HG02981 (cell line): Measurements from ENCODE around the gene TUBA3D.
"Not testable (repeated sequence)": the region's sequence is repeated elsewhere in the genome, so short reads cannot be mapped to it uniquely, and the experiment has no call there.

Experiments
- ATAC-seq: cut with Tn5 transposase; IDR thresholded peaks from one replicate; pipeline ENCODE4 v1.9.1; 2021; ENCODE audit warnings: mild to moderate bottlenecking, moderate library complexity; ENCODE audit not compliant: unreplicated experiment

TUBA3D gene

GRCh38 chr2:131475831-131476230 lies at the start of gene TUBA3D:
TUBA3D (plus strand) TSS chr2:131476119; CDS start chr2:131476200, 81 bp downstream.
- no peak for ATAC-seq

DNA sequence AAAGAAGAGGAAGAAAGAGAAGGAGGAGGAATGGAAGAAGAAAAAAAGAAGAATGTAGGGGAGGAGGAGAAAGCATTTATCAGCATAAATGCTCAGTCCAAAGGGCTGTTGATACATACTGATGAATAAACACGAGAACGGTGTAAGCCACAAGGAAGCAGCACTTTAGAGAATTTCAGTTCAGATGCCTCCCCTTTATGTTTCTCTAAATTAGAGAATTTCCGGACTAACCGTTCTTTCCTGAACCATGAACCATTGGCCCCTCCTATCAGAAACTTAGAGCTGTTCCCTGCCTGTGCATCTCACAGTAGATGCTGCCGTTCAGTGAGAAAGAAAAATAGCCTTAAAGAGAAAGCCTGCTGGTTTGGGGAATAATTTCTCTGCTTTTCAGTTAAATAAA lies 49.2 kb upstream of the TUBA3D start:
- ATAC-seq = no peak

- no peak for ATAC-seq
Measured at GRCh38 chr2:131431336-131431735, 44.6 kb upstream of the TUBA3D start.

DNA sequence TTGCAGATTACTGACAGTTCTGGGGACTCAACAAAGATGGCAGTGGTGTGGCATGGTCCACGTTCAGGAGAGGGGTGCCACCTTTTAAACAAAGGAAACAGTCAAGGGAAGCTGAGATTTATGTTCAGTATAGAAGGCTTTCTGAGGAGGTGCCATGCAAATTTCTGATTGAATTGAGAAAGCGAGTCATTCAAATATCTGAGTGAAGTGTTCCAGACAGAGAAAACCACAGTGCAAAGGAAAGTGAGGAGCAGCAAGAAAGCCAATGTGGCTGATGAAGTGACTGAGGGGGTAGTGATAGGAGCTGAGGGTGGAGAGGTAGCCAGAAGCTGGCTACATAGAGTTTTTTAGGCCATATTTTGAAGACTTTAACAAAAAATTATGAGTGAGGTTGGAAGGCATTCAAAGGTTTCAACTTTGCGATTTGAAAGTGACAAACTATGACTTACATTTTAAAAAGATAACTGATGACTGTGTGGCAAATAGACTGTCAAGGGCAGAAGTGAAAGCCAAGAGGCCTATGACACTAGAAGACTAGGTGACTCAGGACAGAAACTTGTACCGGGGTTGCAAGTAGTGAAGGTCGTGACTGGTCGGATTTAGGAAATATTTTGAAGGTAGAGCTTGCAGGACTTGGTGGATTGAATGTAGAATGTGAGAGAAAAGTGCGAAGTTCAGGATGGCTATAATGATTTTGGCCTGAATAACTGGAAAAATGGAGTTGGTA lies 35.0 kb upstream of the TUBA3D start:
- ATAC-seq = not testable (repeated sequence)

GRCh38 chr2:131444736-131445514 lies 31.0 kb upstream of the TUBA3D start:
- ATAC-seq = not testable (repeated sequence)

- ATAC-seq = not testable (repeated sequence)
Measured at GRCh38 chr2:131445515-131445797, 30.5 kb upstream of the TUBA3D start.

DNA sequence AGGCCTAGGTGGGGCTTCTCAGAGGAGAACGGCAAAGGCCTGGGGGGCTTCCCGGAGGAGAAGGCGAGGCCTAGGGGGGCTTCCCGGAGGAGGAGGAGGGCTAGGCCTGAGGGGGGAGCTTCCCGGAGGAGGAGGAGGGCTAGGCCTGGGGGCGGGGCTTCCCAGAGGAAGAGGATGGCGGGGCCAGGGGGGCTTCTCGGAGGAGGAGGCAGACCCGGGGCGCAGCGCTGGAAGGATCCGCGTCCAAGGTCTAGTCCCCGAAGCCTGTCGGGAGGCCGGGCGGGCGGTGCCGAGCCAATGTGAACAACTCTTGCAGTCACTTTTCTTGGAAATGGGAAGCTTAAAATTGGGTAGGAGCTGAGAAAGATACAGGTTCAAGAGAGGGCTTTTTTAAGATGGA lies 30.0 kb upstream of the TUBA3D start:
- no peak for ATAC-seq

- not testable (repeated sequence) for ATAC-seq
Measured at GRCh38 chr2:131447981-131448380, 27.9 kb upstream of the TUBA3D start.

- ATAC-seq = peak; percentile 70
Measured at GRCh38 chr2:131451265-131451949, 24.5 kb upstream of the TUBA3D start.

- ATAC-seq = not testable (repeated sequence)
Measured at GRCh38 chr2:131454914-131455313, 21.0 kb upstream of the TUBA3D start.

- ATAC-seq = not testable (repeated sequence)
Measured at GRCh38 chr2:131467722-131468121, 8.2 kb upstream of the TUBA3D start.

- ATAC-seq = not testable (repeated sequence)
Measured at GRCh38 chr2:131470944-131471343, 5.0 kb upstream of the TUBA3D start.

DNA sequence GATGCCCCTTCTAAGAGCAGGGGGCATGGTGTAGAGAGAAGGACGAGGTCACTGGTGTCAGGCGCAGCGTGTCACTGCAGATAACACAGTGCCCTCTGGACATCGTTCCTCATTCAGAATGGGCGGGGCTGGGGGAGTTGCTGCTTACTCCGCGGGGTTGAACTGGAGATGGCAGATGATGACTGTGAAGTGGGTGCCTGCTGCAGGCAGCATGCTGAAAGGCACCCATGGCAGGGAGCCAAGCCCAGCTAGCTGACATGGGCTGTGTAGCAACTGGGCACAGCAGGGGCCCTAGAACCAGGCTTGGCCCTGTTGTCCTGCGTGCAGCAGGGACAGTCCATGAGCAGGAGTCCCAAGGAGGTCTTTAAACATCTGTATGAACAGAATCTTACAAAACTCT lies 4.3 kb upstream of the TUBA3D start:
- not testable (repeated sequence) for ATAC-seq

DNA sequence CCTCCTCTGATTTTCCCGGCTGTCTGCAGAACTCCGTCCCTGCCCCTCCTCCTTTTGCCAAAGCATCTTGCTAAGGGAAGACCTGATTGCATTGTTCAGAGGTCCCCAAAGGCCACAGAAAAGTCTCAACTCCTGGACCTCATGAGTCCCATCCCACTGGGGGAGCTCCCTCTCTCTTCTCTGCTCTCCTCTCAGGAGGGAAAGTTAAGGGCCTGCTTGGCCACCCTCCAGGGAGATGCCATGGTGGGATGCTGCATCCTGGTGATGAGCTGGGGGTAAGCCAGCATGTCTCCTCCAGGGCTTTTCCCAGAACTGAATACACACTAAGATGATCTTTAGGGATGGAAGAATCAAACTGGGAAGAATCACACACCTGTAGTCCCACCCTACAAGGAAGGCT lies 2.7 kb upstream of the TUBA3D start:
- not testable (repeated sequence) for ATAC-seq

DNA sequence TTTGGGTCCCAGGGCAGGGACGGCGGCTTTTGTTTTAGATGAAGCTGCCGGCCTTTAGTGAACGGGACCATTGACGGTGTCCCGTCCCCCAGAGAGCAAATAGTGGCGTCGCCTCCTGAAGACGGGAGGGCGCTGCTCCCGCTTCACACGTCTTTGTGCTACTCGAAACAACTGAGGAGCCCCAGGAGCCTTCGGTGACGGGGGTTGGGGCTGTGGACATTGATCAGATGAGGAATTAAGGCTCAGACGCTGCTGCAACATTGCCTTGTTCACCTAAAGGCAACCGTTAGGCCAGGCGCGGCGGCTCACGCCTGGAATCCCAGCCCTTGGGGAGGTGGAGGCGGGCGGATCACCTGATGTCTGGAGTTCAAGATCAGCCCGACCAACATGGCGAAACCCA lies 444 bp downstream of the TUBA3D start:
- not testable (repeated sequence) for ATAC-seq

GRCh38 chr2:131477227-131477626 lies 1.3 kb downstream of the TUBA3D start:
- not testable (repeated sequence) for ATAC-seq

- not testable (repeated sequence) for ATAC-seq
Measured at GRCh38 chr2:131478074-131478849, 2.3 kb downstream of the TUBA3D start.

- ATAC-seq = not testable (repeated sequence)
Measured at GRCh38 chr2:131478850-131479461, 3.0 kb downstream of the TUBA3D start.

DNA sequence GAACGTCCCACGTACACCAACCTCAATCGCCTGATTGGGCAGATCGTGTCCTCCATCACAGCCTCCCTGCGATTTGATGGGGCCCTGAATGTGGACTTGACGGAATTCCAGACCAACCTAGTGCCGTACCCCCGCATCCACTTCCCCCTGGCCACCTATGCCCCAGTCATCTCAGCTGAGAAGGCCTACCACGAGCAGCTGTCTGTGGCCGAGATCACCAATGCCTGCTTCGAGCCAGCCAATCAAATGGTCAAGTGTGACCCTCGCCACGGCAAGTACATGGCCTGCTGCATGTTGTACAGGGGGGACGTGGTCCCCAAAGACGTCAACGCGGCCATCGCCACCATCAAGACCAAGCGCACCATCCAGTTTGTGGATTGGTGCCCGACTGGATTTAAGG lies 4.4 kb downstream of the TUBA3D start:
- ATAC-seq = not testable (repeated sequence)

DNA sequence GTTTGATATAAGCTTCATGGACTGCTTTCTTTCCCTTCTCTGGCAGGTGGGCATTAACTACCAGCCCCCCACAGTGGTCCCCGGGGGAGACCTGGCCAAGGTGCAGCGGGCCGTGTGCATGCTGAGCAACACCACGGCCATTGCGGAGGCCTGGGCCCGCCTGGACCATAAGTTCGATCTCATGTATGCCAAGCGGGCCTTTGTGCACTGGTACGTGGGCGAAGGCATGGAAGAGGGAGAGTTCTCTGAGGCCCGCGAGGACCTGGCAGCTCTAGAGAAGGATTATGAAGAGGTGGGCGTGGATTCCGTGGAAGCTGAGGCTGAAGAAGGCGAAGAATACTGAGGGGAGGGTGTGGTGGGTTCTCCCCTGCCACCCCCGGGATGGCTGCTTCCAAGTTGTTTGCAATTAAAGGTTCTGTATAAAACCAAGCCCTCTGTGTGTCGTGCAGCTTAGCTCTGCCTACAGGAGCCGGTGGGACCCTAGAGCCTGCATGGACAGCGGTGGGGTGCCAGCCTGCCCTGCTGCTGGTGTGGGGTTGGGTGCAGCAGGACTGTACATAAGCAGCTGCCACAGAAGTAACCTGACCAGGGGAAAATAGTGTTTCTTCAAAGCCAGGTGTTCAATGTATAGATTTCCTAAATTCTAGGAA lies 6.7 kb downstream of the TUBA3D start:
- not testable (repeated sequence) for ATAC-seq
